HG03460 (cell line): ENCODE data around the gene SARS2.
"Not testable (repeated sequence)": the region's sequence is repeated elsewhere in the genome, so short reads cannot be mapped to it uniquely, and the experiment has no call there.

ENCODE experiments used
- ATAC-seq: cut with Tn5 transposase; IDR thresholded peaks from one replicate; pipeline ENCODE4 v1.9.1; 2021; ENCODE audit not compliant: unreplicated experiment

SARS2 gene, protein sequence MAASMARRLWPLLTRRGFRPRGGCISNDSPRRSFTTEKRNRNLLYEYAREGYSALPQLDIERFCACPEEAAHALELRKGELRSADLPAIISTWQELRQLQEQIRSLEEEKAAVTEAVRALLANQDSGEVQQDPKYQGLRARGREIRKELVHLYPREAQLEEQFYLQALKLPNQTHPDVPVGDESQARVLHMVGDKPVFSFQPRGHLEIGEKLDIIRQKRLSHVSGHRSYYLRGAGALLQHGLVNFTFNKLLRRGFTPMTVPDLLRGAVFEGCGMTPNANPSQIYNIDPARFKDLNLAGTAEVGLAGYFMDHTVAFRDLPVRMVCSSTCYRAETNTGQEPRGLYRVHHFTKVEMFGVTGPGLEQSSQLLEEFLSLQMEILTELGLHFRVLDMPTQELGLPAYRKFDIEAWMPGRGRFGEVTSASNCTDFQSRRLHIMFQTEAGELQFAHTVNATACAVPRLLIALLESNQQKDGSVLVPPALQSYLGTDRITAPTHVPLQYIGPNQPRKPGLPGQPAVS

GRCh38 chr19:38929929-38930775, at the start of gene SARS2:
SARS2 (minus strand) TSS chr19:38930763; CDS start chr19:38930736, 27 bp downstream.
- peak; percentile 43 for ATAC-seq

GRCh38 chr19:38979812-38980211, 49.2 kb upstream of the SARS2 start:
- no peak for ATAC-seq

DNA sequence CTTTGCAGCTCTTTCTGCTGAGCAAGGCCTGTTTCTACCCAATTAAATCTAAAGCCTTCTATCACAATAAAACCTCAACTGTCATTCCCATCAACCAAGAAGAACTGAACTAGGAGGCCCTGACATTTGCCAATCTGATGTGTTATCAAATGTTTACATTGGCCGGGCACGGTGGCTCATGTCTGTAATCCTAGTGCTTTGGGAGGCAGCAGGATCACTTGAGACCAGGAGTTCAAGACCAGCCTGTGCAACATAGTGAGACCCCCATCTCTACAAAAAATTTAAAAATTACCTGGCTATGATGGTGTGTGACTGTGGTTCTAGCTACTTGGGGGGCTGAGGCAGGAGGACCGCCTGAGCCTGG, 47.7 kb upstream of the SARS2 start:
- ATAC-seq, result no peak

- peak; percentile 75 for ATAC-seq
Measured at GRCh38 chr19:38977445-38978325, 47.1 kb upstream of the SARS2 start.

DNA sequence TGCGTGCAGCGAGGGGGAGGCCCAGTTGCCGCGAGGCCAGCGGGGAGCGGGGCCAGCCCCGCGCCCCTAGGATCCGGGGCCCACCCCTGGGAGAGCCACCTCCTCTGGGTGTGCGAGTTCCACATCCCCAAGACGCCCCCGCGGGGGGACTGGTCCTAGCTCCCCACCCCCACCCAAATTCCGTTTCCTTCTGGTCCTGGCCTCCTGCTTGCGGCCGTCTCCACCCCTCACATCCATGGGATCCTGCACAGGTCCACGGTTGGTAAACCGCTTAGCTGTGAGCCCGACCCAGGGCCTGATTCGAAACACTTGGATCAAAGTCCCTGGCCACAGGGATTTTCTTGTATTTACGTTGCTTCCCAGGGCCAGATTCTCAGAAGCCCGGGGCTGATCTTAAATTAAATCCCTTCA, 45.3 kb upstream of the SARS2 start:
- no peak for ATAC-seq

DNA sequence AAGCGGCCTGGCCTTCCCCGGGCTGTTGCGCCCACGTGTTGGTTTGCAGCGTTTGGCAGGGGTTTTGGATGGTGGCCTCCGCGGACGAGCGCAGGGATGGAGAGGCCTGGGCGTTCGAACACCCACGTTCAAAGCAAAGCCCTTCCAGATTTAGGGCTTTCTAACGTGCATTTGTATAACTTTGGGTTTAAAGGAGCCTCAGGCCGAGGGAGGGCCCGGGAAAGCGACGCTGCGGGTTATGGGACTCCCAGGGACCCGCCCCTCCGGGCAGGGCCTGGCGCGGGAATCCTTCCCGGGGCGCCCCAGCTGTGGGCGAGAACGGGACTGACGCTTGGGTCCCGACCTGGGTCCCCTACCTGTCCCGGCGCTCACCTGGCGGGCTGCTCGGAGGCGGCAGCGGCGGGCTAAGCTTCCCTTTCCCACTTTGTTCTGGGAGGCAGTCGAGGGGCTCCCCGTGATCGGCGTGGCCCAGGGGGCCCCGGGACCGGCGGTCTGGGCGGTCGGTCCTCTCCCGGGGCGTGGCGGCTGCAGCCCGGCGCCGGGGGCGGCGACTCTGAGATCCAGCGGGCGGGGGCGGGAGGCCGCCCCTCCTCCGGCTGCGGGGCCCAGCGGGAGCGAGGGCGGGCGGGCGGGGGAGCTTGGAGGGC, 44.8 kb upstream of the SARS2 start, which contains the start of gene FBXO17:
TSS of gene FBXO17 (minus strand) at position 529 of the 647 bp plus-strand sequence. CDS start 25,423 bp downstream, outside the sequence.
- no peak for ATAC-seq

DNA sequence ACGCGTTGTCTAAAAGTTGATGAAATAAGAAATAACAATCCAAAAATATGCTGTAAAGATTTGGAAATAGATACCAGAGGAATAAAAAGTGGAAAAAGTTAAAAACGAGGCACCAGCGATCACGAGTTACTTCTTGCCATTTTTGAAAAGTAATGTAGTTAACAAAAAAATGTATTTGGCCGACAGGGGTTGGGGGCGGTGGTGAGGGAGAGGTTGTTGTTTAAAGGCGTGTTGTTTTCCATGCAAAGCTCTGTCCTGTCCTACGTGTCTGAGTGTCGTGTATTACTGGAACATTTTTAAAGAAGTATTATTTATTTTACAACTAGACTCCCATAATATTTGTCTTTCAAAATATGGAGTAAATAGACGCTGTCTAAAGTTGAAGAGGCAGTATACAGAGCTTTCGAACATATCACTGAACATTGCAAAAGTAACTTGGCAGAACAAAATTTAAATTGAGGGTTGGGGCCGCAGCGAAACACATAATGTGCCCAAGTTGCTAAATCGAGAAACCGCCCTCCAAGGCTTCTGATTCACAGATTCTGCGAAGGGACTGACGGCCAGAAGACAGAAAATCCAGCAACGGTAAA, 44.2 kb upstream of the SARS2 start:
- ATAC-seq, result no peak

- ATAC-seq, result no peak
Measured at GRCh38 chr19:38971672-38972071, 41.1 kb upstream of the SARS2 start.

- no peak for ATAC-seq
Measured at GRCh38 chr19:38970664-38971532, 40.3 kb upstream of the SARS2 start.

- not testable (repeated sequence) for ATAC-seq
Measured at GRCh38 chr19:38966149-38966548, 35.6 kb upstream of the SARS2 start.

DNA sequence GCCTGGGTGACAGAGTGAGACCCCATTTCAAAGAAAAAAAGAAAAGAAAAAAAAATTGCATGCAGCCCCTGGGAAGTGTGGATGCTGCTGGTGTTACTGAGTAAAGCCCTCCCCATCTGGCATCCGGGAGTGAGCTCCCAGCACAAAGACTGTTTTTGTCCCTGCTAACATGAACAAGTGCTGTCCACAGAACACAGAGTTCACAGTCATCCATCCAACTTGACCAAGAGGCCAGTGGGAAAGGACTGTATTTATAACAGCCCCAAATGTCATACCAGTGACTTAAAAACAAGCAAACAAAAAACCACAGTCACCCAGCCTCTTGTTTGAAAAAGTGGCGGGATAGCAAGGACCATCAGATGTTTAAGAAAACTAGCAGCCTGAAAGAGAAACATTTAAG, 34.2 kb upstream of the SARS2 start:
- no peak for ATAC-seq

DNA sequence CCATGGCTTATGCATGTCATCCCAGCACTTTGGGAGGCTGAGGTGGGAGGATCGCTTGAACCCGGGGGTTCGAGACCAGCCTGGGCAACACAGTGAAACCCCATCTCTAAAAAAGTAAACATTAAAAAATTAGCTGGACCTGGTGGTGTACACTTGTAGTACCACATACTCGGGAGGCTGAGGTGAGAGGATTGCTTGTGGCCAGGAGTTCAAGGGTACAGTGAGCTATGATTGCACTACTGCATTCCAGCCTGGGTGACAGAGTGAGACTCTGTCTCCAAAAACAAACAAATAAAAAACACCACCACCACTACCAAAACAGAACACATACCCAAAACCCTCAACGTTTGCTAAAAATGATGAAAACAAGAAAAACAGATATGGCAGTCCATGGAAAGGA, 29.1 kb upstream of the SARS2 start:
- ATAC-seq, result no peak

- ATAC-seq, result no peak
Measured at GRCh38 chr19:38958301-38958700, 27.7 kb upstream of the SARS2 start.

DNA sequence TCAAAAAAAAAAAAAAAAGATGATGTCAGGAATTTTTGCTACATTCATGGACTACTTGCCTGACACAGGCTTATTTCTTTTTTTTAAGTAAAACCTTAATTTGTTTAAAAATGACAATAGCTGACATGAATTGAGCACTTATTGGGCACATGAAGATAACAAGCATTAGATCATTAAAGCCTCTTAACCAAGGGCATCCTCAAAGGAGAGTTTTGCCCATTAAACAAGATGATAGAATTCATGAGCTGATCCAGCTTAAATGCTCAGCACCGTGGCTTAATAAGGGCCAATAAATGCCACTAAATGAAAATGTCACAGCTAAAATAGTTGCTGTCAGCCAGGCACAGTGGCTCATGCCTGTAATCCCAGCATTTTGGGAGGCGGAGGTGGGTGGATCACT, 25.7 kb upstream of the SARS2 start:
- no peak for ATAC-seq

DNA sequence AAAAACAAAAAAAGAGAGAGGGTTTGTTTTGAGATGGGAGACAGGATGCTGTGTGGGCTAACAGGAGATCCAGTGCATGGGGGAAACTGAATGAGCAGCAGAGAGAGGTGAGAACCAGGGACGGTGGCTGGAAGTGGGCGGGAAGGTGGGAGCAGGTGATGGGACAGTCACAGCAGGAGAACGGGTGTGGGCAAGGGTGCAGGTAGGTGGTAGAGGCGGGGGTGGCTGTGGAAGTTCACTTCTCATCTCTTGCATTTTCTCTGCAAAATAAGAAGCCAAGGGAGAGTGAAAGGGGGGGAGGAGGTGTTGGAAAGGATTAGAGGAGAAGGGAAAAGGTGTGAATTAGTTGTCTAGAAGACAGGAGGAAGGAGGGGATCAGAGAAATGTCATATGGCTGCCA, 23.1 kb upstream of the SARS2 start:
- no peak for ATAC-seq

GRCh38 chr19:38952395-38953165, 22.0 kb upstream of the SARS2 start:
- ATAC-seq, result no peak

DNA sequence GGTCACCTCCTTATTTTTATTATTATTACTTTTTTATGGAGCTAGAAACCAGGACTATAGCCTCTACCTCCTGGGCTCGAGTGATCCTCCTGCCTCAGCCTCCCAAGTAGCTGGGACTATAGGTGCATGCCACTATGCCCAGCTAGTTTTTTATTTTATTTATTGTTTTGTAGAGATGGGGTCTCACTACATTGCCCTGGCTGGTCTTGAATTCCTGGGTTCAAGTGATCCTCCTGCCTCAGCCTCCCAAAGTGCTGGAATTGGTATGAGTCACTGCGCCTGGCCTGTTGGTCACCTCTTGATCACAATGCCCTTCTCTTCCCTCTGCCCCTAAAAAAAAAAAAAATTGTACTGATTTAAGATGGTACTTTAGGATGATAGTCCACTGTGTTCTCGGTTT, 20.6 kb upstream of the SARS2 start:
- no peak for ATAC-seq
